ENCODE measurements around the gene BCL2L13. TPM values are rescaled to one million over a fixed set of nuclear protein-coding genes. Genes with fewer than 3 reads are reported as not detected.

BCL2L13 gene
- total and polyA plus RNA-seq, 9 donors = 35.2 to 46.4 (median 40.2) TPM

GRCh38 chr22:17770180-17771077 is 131.9 kb downstream of the BCL2L13 start:
- H3K9me3 ChIP-seq (replicated peaks; ENCODE audit: control insufficient read depth, low read depth, low read length) = no peaks in the 10 kb centered on the region
- H3K4me3 ChIP-seq (ENCODE audit: low read length) = no peak overlapping the region
- no peaks in the 10 kb centered on the region for H3K36me3 ChIP-seq (ENCODE audit: control insufficient read depth, insufficient read depth, low read length)
- peak overlapping the region; percentile 51 for H3K27ac ChIP-seq (ENCODE audit: low read length)
- peaks cover 46% of the 10 kb centered on the region for H3K4me1 ChIP-seq (ENCODE audit: control insufficient read depth, insufficient read depth, low read length)
- DNase-seq = peak; percentile 62
- peaks cover 3% of the 10 kb centered on the region for H3K27me3 ChIP-seq (ENCODE audit: control insufficient read depth, insufficient read depth, low read length)
- WGBS (ENCODE audit: insufficient coverage) = 74% methylated on average over 15 of the region's 19 CpGs

- 54% methylated on average over 21 of the region's 21 CpGs for WGBS (ENCODE audit: insufficient coverage)
- peaks cover 3% of the 10 kb centered on the region for H3K27me3 ChIP-seq (ENCODE audit: control insufficient read depth, insufficient read depth, low read length)
- peak overlapping the region; percentile 29 for H3K27ac ChIP-seq (ENCODE audit: low read length)
- peak; percentile 63 for DNase-seq
- peaks cover 50% of the 10 kb centered on the region for H3K4me1 ChIP-seq (ENCODE audit: control insufficient read depth, insufficient read depth, low read length)
- H3K9me3 ChIP-seq (replicated peaks; ENCODE audit: control insufficient read depth, low read depth, low read length) = no peaks in the 10 kb centered on the region
- H3K36me3 ChIP-seq (ENCODE audit: control insufficient read depth, insufficient read depth, low read length) = no peaks in the 10 kb centered on the region
- no peak overlapping the region for H3K4me3 ChIP-seq (ENCODE audit: low read length)
These were observed 133.8 kb downstream of the BCL2L13 start for GRCh38 chr22:17772249-17772957.

GRCh38 chr22:17772958-17773605 is 134.5 kb downstream of the BCL2L13 start:
- Histone ChIP-seq H3K4me1 (ENCODE audit: control insufficient read depth, insufficient read depth, low read length) (peaks cover 50% of the 10 kb centered on the region), H3K27me3 (ENCODE audit: control insufficient read depth, insufficient read depth, low read length) (peaks cover 3% of the 10 kb centered on the region), H3K4me3 (ENCODE audit: low read length) (peak overlapping the region; percentile 50), H3K36me3 (ENCODE audit: control insufficient read depth, insufficient read depth, low read length) (no peaks in the 10 kb centered on the region), H3K9me3 (replicated peaks; ENCODE audit: control insufficient read depth, low read depth, low read length) (no peaks in the 10 kb centered on the region), H3K27ac (ENCODE audit: low read length) (no peak overlapping the region)
- 40% methylated on average over 14 of the region's 18 CpGs for WGBS (ENCODE audit: insufficient coverage)
- peak; percentile 54 for DNase-seq

GRCh38 chr22:17773606-17774205 is 135.1 kb downstream of the BCL2L13 start:
- peak; percentile 47 for DNase-seq
- Histone ChIP-seq H3K36me3 (ENCODE audit: control insufficient read depth, insufficient read depth, low read length) (no peaks in the 10 kb centered on the region), H3K4me1 (ENCODE audit: control insufficient read depth, insufficient read depth, low read length) (peaks cover 50% of the 10 kb centered on the region), H3K4me3 (ENCODE audit: low read length) (peak overlapping the region; percentile 50), H3K27ac (ENCODE audit: low read length) (no peak overlapping the region), H3K9me3 (replicated peaks; ENCODE audit: control insufficient read depth, low read depth, low read length) (no peaks in the 10 kb centered on the region), H3K27me3 (ENCODE audit: control insufficient read depth, insufficient read depth, low read length) (peaks cover 3% of the 10 kb centered on the region)
- WGBS (ENCODE audit: insufficient coverage) = under 1% methylated on average over 34 of the region's 47 CpGs

- peak; percentile 58 for DNase-seq
- H3K27me3 ChIP-seq (ENCODE audit: control insufficient read depth, insufficient read depth, low read length) = peaks cover 3% of the 10 kb centered on the region
- WGBS (ENCODE audit: insufficient coverage) = under 1% methylated on average over 41 of the region's 64 CpGs
- no peak within 1 kb of the TSS for H3K27ac ChIP-seq (ENCODE audit: low read length)
- H3K4me3 ChIP-seq (ENCODE audit: low read length) = peak within 1 kb of the TSS; percentile 50
- peaks cover 45% of the 10 kb centered on the region for H3K4me1 ChIP-seq (ENCODE audit: control insufficient read depth, insufficient read depth, low read length)
- H3K36me3 ChIP-seq (ENCODE audit: control insufficient read depth, insufficient read depth, low read length) = no peaks in the 10 kb centered on the region
- H3K9me3 ChIP-seq (replicated peaks; ENCODE audit: control insufficient read depth, low read depth, low read length) = no peaks in the 10 kb centered on the region
These were observed 135.8 kb downstream of the BCL2L13 start, which contains the start of gene BID for GRCh38 chr22:17774206-17774925. BID (minus strand) TSS chr22:17774469; CDS start chr22:17750116, 24,353 bp downstream.

GRCh38 chr22:17774926-17775685 is 136.5 kb downstream of the BCL2L13 start:
- Histone ChIP-seq H3K4me1 (ENCODE audit: control insufficient read depth, insufficient read depth, low read length) (peaks cover 40% of the 10 kb centered on the region), H3K27ac (ENCODE audit: low read length) (no peak overlapping the region)
- 69% methylated on average over 26 of the region's 27 CpGs for WGBS (ENCODE audit: insufficient coverage)

GRCh38 chr22:17775781-17776465 is 137.4 kb downstream of the BCL2L13 start:
- H3K4me1 ChIP-seq (ENCODE audit: control insufficient read depth, insufficient read depth, low read length) = peaks cover 37% of the 10 kb centered on the region
- WGBS (ENCODE audit: insufficient coverage) = 85% methylated on average over 7 of the region's 10 CpGs
- H3K36me3 ChIP-seq (ENCODE audit: control insufficient read depth, insufficient read depth, low read length) = no peaks in the 10 kb centered on the region
- H3K9me3 ChIP-seq (replicated peaks; ENCODE audit: control insufficient read depth, low read depth, low read length) = no peaks in the 10 kb centered on the region
- H3K4me3 ChIP-seq (ENCODE audit: low read length) = no peak overlapping the region
- no peak for DNase-seq
- H3K27ac ChIP-seq (ENCODE audit: low read length) = no peak overlapping the region
- peaks cover 3% of the 10 kb centered on the region for H3K27me3 ChIP-seq (ENCODE audit: control insufficient read depth, insufficient read depth, low read length)

More at GRCh38 chr22:17774926-17775685, 136.5 kb downstream of the BCL2L13 start:
- H3K36me3 ChIP-seq (ENCODE audit: control insufficient read depth, insufficient read depth, low read length) = no peaks in the 10 kb centered on the region
- H3K4me3 ChIP-seq (ENCODE audit: low read length) = peak overlapping the region; percentile 50
- peaks cover 3% of the 10 kb centered on the region for H3K27me3 ChIP-seq (ENCODE audit: control insufficient read depth, insufficient read depth, low read length)
- DNase-seq = no peak
- no peaks in the 10 kb centered on the region for H3K9me3 ChIP-seq (replicated peaks; ENCODE audit: control insufficient read depth, low read depth, low read length)

- H3K4me3 ChIP-seq (ENCODE audit: low read length) = peak overlapping the region; percentile 0
- H3K9me3 ChIP-seq (replicated peaks; ENCODE audit: control insufficient read depth, low read depth, low read length) = no peaks in the 10 kb centered on the region
- H3K36me3 ChIP-seq (ENCODE audit: control insufficient read depth, insufficient read depth, low read length) = no peaks in the 10 kb centered on the region
- peak overlapping the region; percentile 38 for H3K27ac ChIP-seq (ENCODE audit: low read length)
- H3K4me1 ChIP-seq (ENCODE audit: control insufficient read depth, insufficient read depth, low read length) = peaks cover 41% of the 10 kb centered on the region
- peaks cover 3% of the 10 kb centered on the region for H3K27me3 ChIP-seq (ENCODE audit: control insufficient read depth, insufficient read depth, low read length)
- WGBS (ENCODE audit: insufficient coverage) = 69% methylated on average over 27 of the region's 27 CpGs
- DNase-seq = peak; percentile 38
These were observed 138.6 kb downstream of the BCL2L13 start for GRCh38 chr22:17777005-17777716.
